Choroid plexus epithelial cell (primary cell): Measurements from ENCODE around the gene ZKSCAN8.

Experiments
- DNase-seq: peaks from one replicate; pipeline ENCODE4 v3.0.0-alpha.2; 2010; ENCODE audit warnings: low read depth
- H3K4me3 ChIP-seq: 2 replicates; pipeline ENCODE4 v1.5.1; 2011; ENCODE audit warnings: low read depth, mild to moderate bottlenecking, control low read depth, low read length, moderate library complexity
- TF ChIP-seq, protein P1 (sequence below): conservative IDR thresholded peaks from 2 replicates; pipeline ENCODE4 v1.5.1; 2011; ENCODE audit warnings: low read depth, mild to moderate bottlenecking, control low read depth, inconsistent platforms, low read length, moderate library complexity

ZKSCAN8 gene

DNA sequence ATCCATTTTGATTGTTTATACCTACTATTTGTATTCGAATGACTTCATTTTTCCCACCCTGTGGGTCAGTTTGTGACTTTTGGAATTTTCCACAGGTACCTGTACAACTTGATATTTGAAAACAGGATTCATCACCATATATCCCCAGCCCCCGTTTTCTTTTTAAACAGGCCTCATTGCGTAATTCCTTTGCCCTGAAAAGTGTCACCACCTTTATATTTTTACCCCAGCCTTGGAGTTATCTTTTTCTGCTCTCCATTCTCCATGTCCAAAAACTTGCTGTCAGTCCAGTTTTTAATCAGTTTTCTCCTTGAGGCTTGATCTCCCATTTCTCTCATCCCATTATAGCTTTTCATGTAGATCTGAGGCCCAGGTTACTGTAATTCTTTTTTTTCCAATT lies 16.6 kb downstream of the ZKSCAN8 start:
- no peak for DNase-seq
- TF ChIP-seq, protein P1, sequence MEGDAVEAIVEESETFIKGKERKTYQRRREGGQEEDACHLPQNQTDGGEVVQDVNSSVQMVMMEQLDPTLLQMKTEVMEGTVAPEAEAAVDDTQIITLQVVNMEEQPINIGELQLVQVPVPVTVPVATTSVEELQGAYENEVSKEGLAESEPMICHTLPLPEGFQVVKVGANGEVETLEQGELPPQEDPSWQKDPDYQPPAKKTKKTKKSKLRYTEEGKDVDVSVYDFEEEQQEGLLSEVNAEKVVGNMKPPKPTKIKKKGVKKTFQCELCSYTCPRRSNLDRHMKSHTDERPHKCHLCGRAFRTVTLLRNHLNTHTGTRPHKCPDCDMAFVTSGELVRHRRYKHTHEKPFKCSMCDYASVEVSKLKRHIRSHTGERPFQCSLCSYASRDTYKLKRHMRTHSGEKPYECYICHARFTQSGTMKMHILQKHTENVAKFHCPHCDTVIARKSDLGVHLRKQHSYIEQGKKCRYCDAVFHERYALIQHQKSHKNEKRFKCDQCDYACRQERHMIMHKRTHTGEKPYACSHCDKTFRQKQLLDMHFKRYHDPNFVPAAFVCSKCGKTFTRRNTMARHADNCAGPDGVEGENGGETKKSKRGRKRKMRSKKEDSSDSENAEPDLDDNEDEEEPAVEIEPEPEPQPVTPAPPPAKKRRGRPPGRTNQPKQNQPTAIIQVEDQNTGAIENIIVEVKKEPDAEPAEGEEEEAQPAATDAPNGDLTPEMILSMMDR: no peak
- no peak overlapping the region for H3K4me3 ChIP-seq

DNA sequence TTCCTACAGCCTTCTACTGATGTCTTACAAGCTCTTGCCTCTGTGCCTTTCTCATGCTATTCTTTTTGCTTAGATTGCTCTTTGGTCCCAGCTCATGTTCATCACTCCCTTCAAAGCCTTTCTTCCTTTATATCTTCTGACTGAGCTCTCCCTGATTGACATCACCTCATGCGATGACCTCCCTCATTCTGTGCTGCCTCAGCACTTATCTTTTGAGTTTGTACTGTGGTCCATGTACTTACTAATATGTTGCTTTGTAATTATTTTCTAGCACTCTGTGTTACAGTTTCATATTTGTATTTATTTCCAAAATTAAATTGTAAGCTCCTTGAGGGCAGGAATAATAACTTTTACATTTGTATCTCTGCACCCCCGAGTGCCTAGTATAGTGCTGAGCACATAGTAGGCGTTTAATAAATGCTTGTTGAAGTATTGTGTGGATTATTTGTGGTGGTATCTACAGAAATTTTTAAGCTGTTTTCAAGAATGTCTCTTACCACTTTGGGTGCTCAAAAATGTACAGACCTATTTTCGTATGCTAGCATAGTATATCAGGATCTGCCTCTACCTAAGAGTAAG lies 17.4 kb downstream of the ZKSCAN8 start:
- H3K4me3 ChIP-seq: no peak overlapping the region
- DNase-seq: no peak
- TF ChIP-seq, protein P1: no peak

DNA sequence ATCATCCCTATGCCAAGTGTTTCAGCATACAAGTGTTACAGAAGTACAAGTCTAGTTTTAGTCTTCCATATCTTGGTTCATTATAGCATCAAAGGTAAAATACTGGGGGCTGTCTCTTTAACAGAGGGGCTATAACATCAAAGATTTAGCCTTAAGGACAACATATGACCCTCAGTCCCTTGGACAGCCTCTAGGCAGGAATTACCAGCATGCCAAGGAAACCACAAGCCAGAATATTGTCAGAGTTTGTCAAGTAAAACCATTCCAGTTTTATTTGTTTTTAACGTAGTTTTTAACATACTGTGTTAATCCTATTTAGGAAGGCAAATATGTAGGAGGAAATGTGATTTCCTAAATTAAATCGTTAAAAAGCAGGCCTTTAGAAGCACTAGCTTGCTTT lies 18.6 kb downstream of the ZKSCAN8 start:
- TF ChIP-seq, protein P1: no peak
- DNase-seq: no peak
- no peak overlapping the region for H3K4me3 ChIP-seq

DNA sequence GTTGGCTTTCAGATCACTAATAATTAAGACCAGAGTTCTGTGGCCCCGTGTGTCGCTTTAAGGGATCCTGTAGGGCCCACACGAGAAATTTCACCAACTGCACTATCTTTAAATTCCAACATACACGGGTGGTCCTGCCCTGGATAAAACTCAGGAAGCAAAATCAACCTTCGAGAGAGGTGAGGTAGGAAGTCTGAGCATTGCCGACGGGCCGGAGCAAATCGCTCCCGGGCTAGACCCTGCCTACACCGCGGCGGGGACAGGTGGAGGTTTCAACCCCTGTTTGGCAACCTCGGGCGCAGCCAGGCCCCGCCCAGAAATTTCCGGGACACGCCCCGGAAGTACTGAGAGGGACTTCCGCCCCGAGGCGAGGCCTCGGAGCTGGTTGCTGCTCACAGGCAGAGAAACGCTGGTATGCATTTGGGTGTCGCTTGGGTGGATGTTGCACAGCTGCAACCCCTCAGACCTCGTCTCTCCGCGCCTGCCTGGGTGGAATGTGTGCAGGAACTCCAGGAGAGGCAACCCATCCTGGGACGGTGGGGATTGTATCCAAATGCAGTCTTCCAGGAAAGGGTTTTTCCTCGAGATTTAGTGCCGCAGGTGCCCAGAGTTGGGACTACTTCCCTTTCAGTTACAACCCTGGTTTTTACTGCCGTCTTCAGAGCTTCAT lies 19.9 kb downstream of the ZKSCAN8 start:
- DNase-seq: peak; percentile 62
- H3K4me3 ChIP-seq: peak overlapping the region; percentile 64
- TF ChIP-seq, protein P1: no peak

DNA sequence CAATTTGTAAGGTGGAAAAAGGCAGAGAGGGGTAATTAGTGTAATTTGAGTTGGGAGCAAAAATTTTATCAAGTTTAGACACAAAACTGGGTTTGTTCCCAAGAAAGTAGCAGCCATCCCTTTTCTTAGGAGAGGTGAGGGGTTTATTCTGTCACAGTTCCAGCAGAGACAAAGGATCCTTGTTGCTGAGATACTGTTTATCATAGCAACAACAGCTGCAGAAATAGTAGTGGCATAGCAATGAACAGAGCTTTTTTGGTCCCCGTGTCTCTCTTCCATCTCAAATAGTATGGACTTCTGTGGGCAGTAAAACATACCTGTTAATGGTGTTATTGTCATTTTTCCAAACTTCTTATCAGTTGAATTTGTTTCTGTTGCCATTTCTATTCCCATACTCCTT lies 23.9 kb downstream of the ZKSCAN8 start:
- TF ChIP-seq, protein P1: no peak
- H3K4me3 ChIP-seq: no peak overlapping the region
- no peak for DNase-seq

DNA sequence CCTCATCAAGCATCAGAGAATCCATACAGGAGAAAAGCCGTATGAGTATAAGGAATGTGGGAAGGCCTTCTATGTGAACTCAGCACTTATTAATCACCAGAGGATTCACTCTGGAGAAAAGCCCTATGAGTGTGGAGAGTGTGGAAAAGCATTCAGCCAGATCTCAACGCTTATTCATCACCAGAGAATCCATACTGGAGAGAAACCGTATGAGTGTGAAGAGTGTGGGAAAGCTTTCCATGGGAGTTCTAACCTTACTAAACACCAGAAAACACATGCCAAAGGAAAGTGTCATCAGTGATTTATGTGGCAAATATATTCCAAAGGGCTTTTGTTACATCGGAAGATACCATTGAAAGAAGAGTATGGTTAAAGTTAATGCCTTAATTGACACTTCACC lies 25.4 kb downstream of the ZKSCAN8 start:
- TF ChIP-seq, protein P1: no peak
- DNase-seq: peak; percentile 36
- H3K4me3 ChIP-seq: no peak overlapping the region

DNA sequence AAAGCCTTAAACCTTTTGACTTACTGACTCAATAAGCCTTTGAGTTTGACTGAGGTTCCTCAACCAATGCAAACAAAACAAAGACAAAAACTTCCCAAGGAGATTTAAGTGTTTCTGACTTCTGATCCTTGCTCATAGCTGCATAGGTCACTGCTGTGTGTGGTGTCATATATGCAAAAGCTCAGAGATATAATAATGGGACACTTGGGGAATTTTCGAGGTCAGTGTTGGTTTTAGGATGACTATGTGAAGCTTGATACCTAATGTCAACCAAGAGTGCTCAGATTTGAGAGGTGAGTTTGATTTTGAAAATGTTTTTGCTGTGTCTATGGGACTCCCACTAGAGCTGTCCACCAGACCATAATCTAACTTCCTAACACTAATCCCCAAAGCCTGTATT lies 26.2 kb downstream of the ZKSCAN8 start:
- no peak for DNase-seq
- TF ChIP-seq, protein P1: no peak
- no peak overlapping the region for H3K4me3 ChIP-seq
